OCI-LY3 (cell line): ENCODE results near the gene PPP2R2D.

Experiments used
- H2AFZ ChIP-seq: fragments of 200-600, 300-600 bp; shearing (Covaris generic); 2 replicates; pipeline ENCODE4 v1.6.0; 2014; ENCODE audit warnings: antibody characterized with exemption, low read depth, low read length
- H3K27ac ChIP-seq: fragments of 200-600, 300-600 bp; sonication (generic); 2 replicates; pipeline ENCODE4 v1.5.1; 2014; ENCODE audit warnings: mild to moderate bottlenecking, low read length, moderate library complexity, mixed read lengths
- H3K27me3 ChIP-seq: fragments of 200-600, 300-600 bp; sonication (generic); 2 replicates; pipeline ENCODE4 v1.6.1; 2014; ENCODE audit warnings: low read depth, low read length, mixed read lengths
- H3K36me3 ChIP-seq: fragments of 200-600, 300-600 bp; sonication (generic); replicated peaks from 2 replicates; pipeline ENCODE3; 2014; ENCODE audit warnings: low read depth, low read length, mixed read lengths
- H3K4me1 ChIP-seq: fragments of 300-600, 200-600 bp; sonication (generic); 2 replicates; pipeline ENCODE4 v1.6.1; 2014; ENCODE audit warnings: low read length, mixed read lengths
- H3K4me2 ChIP-seq: fragments of 200-600, 300-600 bp; sonication (generic); 2 replicates; pipeline ENCODE4 v1.6.1; 2014; ENCODE audit warnings: low read length, mixed read lengths
- H3K4me3 ChIP-seq: fragments of 300-600, 200-600 bp; sonication (generic); 2 replicates; pipeline ENCODE4 v1.5.1; 2014; ENCODE audit warnings: antibody characterized with exemption, mild to moderate bottlenecking, low read length, moderate library complexity
- H3K79me2 ChIP-seq: fragments of 300-600, 200-600 bp; shearing (Covaris generic); 2 replicates; pipeline ENCODE4 v1.6.1; 2014; ENCODE audit warnings: mild to moderate bottlenecking, low read length, mixed read lengths
- H3K9ac ChIP-seq: fragments of 300-600, 200-600 bp; shearing (Covaris generic); 2 replicates; pipeline ENCODE4 v1.6.0; 2014; ENCODE audit warnings: mild to moderate bottlenecking, low read length, moderate library complexity
- H3K9me3 ChIP-seq: fragments of 200-600, 300-600 bp; shearing (Covaris generic); 2 replicates; pipeline ENCODE4 v1.6.1; 2014; ENCODE audit warnings: low read length, mixed read lengths; ENCODE audit not compliant: insufficient read depth
- H4K20me1 ChIP-seq: fragments of 200-600, 300-600 bp; sonication (generic); 2 replicates; pipeline ENCODE4 v1.6.1; 2016; ENCODE audit warnings: low read length, mixed read lengths; ENCODE audit not compliant: insufficient read depth
- EZH2phosphoT487 ChIP-seq: fragments of 200-600 bp; shearing (Covaris generic); IDR thresholded peaks from 2 replicates; pipeline ENCODE4 v1.6.1; 2018; ENCODE audit warnings: antibody characterized with exemption, mixed run types, low read depth
- TF ChIP-seq, protein P1 (sequence below): fragments of 200-600, 300-600 bp; sonication (generic); IDR thresholded peaks from 2 replicates; pipeline ENCODE4 v1.5.1; 2014; ENCODE audit warnings: antibody characterized with exemption, low read length, low read depth

PPP2R2D gene

DNA sequence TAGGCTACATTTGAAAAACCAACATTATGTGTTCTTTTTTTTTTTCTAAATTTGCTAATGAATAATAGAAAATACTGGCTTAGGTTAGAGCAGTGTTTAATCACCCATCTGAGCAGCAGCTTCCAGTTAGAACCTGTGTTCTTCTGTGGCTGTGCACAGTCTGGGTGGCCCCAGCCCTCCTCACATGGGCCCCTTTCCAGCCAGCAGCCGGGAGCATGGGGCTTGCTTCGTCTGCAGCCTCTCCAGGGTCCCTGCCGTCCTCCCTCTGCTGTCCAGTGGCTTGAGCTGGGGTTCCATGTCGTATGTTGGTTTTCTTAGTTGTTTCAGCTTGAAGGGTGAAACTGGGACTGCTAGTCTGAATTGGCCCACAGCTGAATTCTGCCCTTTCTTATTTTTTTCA is 43.6 kb downstream of the PPP2R2D start:
- no peaks in the 10 kb centered on the region for H3K27me3 ChIP-seq
- H3K9me3 ChIP-seq = no peaks in the 10 kb centered on the region
- no peaks in the 10 kb centered on the region for H4K20me1 ChIP-seq
- H3K9ac ChIP-seq = no peak overlapping the region
- H3K4me1 ChIP-seq = no peaks in the 10 kb centered on the region
- TF ChIP-seq, protein P1, sequence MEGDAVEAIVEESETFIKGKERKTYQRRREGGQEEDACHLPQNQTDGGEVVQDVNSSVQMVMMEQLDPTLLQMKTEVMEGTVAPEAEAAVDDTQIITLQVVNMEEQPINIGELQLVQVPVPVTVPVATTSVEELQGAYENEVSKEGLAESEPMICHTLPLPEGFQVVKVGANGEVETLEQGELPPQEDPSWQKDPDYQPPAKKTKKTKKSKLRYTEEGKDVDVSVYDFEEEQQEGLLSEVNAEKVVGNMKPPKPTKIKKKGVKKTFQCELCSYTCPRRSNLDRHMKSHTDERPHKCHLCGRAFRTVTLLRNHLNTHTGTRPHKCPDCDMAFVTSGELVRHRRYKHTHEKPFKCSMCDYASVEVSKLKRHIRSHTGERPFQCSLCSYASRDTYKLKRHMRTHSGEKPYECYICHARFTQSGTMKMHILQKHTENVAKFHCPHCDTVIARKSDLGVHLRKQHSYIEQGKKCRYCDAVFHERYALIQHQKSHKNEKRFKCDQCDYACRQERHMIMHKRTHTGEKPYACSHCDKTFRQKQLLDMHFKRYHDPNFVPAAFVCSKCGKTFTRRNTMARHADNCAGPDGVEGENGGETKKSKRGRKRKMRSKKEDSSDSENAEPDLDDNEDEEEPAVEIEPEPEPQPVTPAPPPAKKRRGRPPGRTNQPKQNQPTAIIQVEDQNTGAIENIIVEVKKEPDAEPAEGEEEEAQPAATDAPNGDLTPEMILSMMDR = no peak
- TF ChIP-seq EZH2phosphoT487 = no peak
- no peak overlapping the region for H3K4me3 ChIP-seq
- H2AFZ ChIP-seq = no peak overlapping the region
- H3K27ac ChIP-seq = no peak overlapping the region
- no peaks in the 10 kb centered on the region for H3K79me2 ChIP-seq
- H3K36me3 ChIP-seq = peaks cover 24% of the 10 kb centered on the region
- no peak overlapping the region for H3K4me2 ChIP-seq

DNA sequence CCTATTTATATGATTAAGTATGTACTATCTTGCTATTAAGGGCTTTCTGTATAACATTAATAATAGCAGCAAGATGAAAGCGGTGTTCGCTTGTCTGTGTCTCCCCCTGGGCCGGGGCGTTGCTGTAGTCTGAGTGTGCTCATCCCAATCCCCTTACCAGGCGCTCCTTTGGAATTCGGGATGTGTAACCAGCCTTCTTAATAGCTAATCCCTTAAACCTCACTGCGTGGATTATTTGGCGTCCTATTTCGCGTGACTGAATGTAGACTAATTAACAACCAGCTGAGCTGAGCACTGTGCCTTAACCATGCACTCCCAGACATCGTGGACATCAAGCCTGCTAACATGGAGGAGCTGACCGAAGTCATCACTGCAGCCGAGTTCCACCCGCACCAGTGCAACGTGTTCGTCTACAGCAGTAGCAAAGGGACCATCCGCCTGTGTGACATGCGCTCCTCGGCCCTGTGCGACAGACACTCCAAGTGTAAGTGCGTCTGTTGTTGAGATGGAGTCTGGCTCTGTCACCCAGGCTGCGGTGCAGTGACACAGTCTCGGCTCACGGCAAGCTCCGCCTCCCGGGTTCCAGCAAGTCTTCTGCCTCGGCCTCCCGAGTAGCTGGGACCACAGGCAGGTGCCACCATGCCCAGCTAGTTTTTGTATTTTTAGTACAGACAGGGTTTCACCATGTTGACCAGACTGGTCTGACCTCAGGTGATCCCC is 44.3 kb downstream of the PPP2R2D start:
- Histone ChIP-seq H2AFZ (no peak overlapping the region), H3K27ac (no peak overlapping the region), H3K36me3 (peaks cover 24% of the 10 kb centered on the region), H3K79me2 (no peaks in the 10 kb centered on the region), H3K27me3 (no peaks in the 10 kb centered on the region), H3K9me3 (no peaks in the 10 kb centered on the region), H3K9ac (no peak overlapping the region), H3K4me2 (no peak overlapping the region), H4K20me1 (no peaks in the 10 kb centered on the region), H3K4me3 (no peak overlapping the region), H3K4me1 (no peaks in the 10 kb centered on the region)
- TF ChIP-seq EZH2phosphoT487 = no peak
- TF ChIP-seq, protein P1 = no peak

DNA sequence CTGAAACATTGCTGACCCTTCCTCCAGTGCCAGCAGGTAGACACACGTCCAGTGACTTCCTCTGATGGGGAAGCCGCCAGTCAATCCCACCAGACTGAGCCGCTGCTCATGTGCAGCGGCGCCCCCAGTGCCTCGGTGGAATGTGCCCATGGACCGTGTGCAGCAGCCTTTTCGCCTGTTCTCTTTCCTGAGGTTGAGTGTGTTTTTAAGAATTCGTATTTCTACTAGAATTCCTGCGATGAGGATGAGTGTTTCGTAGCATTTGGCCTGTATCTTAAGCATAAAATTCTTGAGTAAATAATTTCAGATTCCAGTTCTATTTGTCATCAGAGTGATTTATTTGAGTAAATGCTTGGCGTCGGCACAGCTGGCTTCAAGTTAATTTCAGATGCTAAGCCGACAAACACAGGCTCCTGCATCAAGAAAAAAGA is 45.5 kb downstream of the PPP2R2D start:
- H3K36me3 ChIP-seq = peaks cover 25% of the 10 kb centered on the region
- no peak overlapping the region for H3K9ac ChIP-seq
- H3K4me3 ChIP-seq = no peak overlapping the region
- no peaks in the 10 kb centered on the region for H3K79me2 ChIP-seq
- no peaks in the 10 kb centered on the region for H4K20me1 ChIP-seq
- H3K27me3 ChIP-seq = no peaks in the 10 kb centered on the region
- H3K9me3 ChIP-seq = no peaks in the 10 kb centered on the region
- H3K4me2 ChIP-seq = no peak overlapping the region
- TF ChIP-seq, protein P1 = no peak
- TF ChIP-seq EZH2phosphoT487 = no peak
- no peak overlapping the region for H2AFZ ChIP-seq
- no peaks in the 10 kb centered on the region for H3K4me1 ChIP-seq
- no peak overlapping the region for H3K27ac ChIP-seq

DNA sequence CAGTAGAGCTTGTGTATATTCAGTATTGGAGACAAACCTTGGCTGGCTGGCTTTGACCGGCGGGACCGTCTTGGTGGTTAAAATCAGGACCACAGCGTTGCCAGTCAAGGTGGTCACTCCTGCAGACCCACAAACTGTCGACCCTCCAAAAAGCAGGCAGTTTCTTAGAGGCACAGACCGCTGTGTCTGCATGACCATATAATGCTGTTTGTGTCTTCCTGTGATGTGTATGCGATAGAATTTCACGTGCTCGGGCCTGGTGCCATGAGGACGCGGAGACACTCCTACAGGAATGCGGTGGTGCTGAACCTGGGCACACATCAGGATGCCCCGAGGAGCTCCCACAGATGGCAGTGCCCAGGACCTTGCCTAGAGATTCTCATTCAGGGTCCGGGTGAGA is 46.1 kb downstream of the PPP2R2D start:
- H4K20me1 ChIP-seq = no peaks in the 10 kb centered on the region
- H3K9me3 ChIP-seq = no peaks in the 10 kb centered on the region
- H3K4me1 ChIP-seq = no peaks in the 10 kb centered on the region
- H2AFZ ChIP-seq = no peak overlapping the region
- H3K36me3 ChIP-seq = peaks cover 25% of the 10 kb centered on the region
- no peaks in the 10 kb centered on the region for H3K27me3 ChIP-seq
- TF ChIP-seq, protein P1 = no peak
- TF ChIP-seq EZH2phosphoT487 = no peak
- H3K4me2 ChIP-seq = no peak overlapping the region
- H3K79me2 ChIP-seq = no peaks in the 10 kb centered on the region
- H3K27ac ChIP-seq = no peak overlapping the region
- no peak overlapping the region for H3K4me3 ChIP-seq
- no peak overlapping the region for H3K9ac ChIP-seq
